PC-9 (cell line): ENCODE data around the gene ABCB9. TPM values are rescaled to one million over a fixed set of nuclear protein-coding genes. Genes with fewer than 3 reads are reported as not detected.
"Not testable (repeated sequence)": the region's sequence is repeated elsewhere in the genome, so short reads cannot be mapped to it uniquely, and the experiment has no call there.

Source experiments
- BruUV-seq: library from RNA; stranded (reverse); fragments of 400-500 nt; replicated peaks from 2 replicates; lab custom pipeline; 2021; lab: Mats Ljungman, UMichigan
- CTCF ChIA-PET: fragments of 300-600 bp; sonication (Branson Sonifier 250); formaldehyde crosslinking; loops from one replicate; lab custom pipeline; 2022; ENCODE audit warnings: antibody characterized with exemption; lab: Charles Lee
- POLR2A ChIA-PET: fragments of 300-600 bp; sonication (Branson Sonifier 250); formaldehyde crosslinking; loops from one replicate; lab custom pipeline; 2022; ENCODE audit warnings: antibody characterized with exemption; ENCODE audit not compliant: unreplicated experiment; lab: Charles Lee
- DNase-seq, 2 experiments: peaks; one replicate each; pipeline versions ENCODE4 v3.0.0 to v3.0.0-alpha.2; 2015 to 2022; ENCODE audit warnings: mixed read lengths in 1 of 2
- H2AFZ ChIP-seq: fragments of 200-600 bp; sonication (generic); 2 replicates; pipeline ENCODE4 v1.8.1; 2017; ENCODE audit warnings: antibody characterized with exemption
- H3F3A ChIP-seq: fragments of 200-600 bp; sonication (generic); 2 replicates; pipeline ENCODE4 v1.8.1; 2017; ENCODE audit warnings: antibody characterized with exemption, mild to moderate bottlenecking, low read depth; ENCODE audit not compliant: insufficient read depth
- H3K27ac ChIP-seq: fragments of 200-600 bp; sonication (generic); 2 replicates; pipeline ENCODE4 v1.6.1; 2016; ENCODE audit warnings: mixed run types
- H3K27me3 ChIP-seq: fragments of 200-600 bp; sonication (generic); 2 replicates; pipeline ENCODE4 v1.6.1; 2016; ENCODE audit warnings: low read depth, mixed run types; ENCODE audit not compliant: insufficient read depth
- H3K36me3 ChIP-seq: fragments of 200-600 bp; sonication (generic); 2 replicates; pipeline ENCODE4 v1.6.1; 2016; ENCODE audit warnings: low read depth, mixed run types
- H3K4me1 ChIP-seq: fragments of 200-600 bp; sonication (generic); replicated peaks from 2 replicates; pipeline ENCODE4 v1.6.1; 2016; ENCODE audit warnings: mixed run types; ENCODE audit not compliant: insufficient read depth
- H3K4me2 ChIP-seq: fragments of 200-600 bp; sonication (generic); 2 replicates; pipeline ENCODE4 v1.6.1; 2017; ENCODE audit warnings: mixed run types
- H3K4me3 ChIP-seq: fragments of 200-600 bp; sonication (generic); 2 replicates; pipeline ENCODE4 v1.6.1; 2016; ENCODE audit warnings: mixed run types
- H3K79me2 ChIP-seq: fragments of 200-600 bp; sonication (generic); 2 replicates; pipeline ENCODE4 v1.6.1; 2017; ENCODE audit warnings: low read depth, mixed run types
- H3K9me2 ChIP-seq: fragments of 200-600 bp; sonication (generic); 2 replicates; pipeline ENCODE4 v1.8.1; 2017; ENCODE audit warnings: mild to moderate bottlenecking; ENCODE audit not compliant: insufficient read depth
- H3K9me3 ChIP-seq: fragments of 200-600 bp; sonication (generic); 2 replicates; pipeline ENCODE4 v1.8.1; 2016; ENCODE audit warnings: low read depth; ENCODE audit not compliant: insufficient read depth
- H4K20me1 ChIP-seq: fragments of 200-600 bp; sonication (generic); 2 replicates; pipeline ENCODE4 v1.8.1; 2017; ENCODE audit not compliant: insufficient read depth
- EZH2 ChIP-seq: fragments of 200-600 bp; sonication (generic); IDR thresholded peaks from 2 replicates; pipeline ENCODE4 v1.8.0; 2017; ENCODE audit warnings: antibody characterized with exemption, low read depth
- intact Hi-C: fragments of 100-400 bp; cut with micrococcal nuclease; formaldehyde crosslinking; loops from one replicate; pipeline ENCODE4 v1.10.0; 2022; ENCODE audit not compliant: unreplicated experiment
- total RNA-seq: library from RNA; stranded (reverse); gene quantifications from 2 replicates; pipeline ENCODE4 v1.2.3, GENCODE V29; 2021
- TF ChIP-seq, protein P1 (sequence below): fragments of 200-600 bp; sonication (generic); conservative IDR thresholded peaks from 2 replicates; pipeline ENCODE4 v1.6.1; 2017; ENCODE audit warnings: mixed run types, antibody characterized with exemption, mild to moderate bottlenecking, moderate library complexity

Gene ABCB9
- total RNA-seq, 1 experiment from 2014 or later = 13.0 TPM

DNA sequence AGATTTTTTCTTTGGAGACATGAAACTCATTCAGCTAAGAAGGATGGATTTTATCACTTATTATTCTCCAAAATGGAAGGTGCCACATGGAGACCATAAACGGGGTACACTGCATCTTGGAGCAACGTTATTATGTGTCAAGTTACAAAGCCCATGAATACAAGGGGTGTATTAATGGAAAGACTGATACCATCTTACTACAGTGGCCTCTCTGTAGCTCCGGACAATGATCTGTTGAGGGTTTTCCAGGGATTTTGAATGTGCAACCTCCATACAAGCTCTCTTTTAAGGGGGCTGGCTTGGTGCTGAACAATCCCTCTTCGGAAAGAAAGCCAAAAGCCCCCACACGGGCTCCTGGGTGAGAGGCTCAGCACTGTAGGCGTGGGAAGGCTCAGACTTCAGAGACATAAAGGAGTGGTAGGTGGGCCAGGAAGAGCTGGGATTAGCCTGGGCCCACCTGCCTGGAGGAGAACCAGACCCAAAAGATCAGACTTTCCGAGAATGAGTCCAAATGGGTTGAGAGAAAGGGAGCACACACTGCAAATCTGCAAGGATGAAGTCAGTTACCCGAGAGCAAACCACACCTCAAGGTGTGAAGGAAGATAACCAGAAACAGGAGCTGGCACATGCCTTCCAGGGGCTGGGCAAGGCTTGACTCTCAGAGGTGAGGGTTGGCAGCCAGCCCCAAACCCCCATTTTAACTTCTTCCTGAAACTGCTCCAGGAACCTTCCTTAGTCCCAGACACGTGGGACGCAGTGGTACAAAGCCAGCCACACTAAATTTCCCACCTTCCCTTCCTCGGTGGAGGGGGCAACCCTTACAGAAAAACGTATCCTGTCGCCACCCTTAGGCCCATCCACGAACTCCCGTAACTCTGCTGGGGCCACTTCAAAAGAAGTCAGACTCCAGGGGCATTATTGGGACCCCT, 71.8 kb downstream of the ABCB9 start:
- TF ChIP-seq, protein P1, sequence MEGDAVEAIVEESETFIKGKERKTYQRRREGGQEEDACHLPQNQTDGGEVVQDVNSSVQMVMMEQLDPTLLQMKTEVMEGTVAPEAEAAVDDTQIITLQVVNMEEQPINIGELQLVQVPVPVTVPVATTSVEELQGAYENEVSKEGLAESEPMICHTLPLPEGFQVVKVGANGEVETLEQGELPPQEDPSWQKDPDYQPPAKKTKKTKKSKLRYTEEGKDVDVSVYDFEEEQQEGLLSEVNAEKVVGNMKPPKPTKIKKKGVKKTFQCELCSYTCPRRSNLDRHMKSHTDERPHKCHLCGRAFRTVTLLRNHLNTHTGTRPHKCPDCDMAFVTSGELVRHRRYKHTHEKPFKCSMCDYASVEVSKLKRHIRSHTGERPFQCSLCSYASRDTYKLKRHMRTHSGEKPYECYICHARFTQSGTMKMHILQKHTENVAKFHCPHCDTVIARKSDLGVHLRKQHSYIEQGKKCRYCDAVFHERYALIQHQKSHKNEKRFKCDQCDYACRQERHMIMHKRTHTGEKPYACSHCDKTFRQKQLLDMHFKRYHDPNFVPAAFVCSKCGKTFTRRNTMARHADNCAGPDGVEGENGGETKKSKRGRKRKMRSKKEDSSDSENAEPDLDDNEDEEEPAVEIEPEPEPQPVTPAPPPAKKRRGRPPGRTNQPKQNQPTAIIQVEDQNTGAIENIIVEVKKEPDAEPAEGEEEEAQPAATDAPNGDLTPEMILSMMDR = no peak
- no peak for TF ChIP-seq EZH2
- H3K4me2 ChIP-seq = peak overlapping the region; percentile 85
- H3K27ac ChIP-seq = peak overlapping the region; percentile 97
- H3K79me2 ChIP-seq = peaks cover 73% of the 10 kb centered on the region
- DNase-seq = peak; percentile 73 to 84
- POLR2A ChIA-PET = no interaction called here
- intact Hi-C loops = loop anchor here (2.0 kb wide), 1 partner anchor 54 kb away; no protein-coding TSS in a partner anchor
- no peaks in the 10 kb centered on the region for H3K9me2 ChIP-seq
- H3K4me3 ChIP-seq = peak overlapping the region; percentile 61
- H3K9me3 ChIP-seq = no peaks in the 10 kb centered on the region
- no peaks in the 10 kb centered on the region for H3K27me3 ChIP-seq
- peaks cover 84% of the 10 kb centered on the region for H3F3A ChIP-seq
- peaks cover 87% of the 10 kb centered on the region for H3K4me1 ChIP-seq
- CTCF ChIA-PET = interaction anchor here (0.6 kb wide), 1 partner anchor 126 kb away, joined by 3 read pairs; no protein-coding TSS in a partner anchor
- TSS peak; percentile 45 for BruUV-seq
- H3K36me3 ChIP-seq = no peaks in the 10 kb centered on the region
- peaks cover 12% of the 10 kb centered on the region; the same call in 1 of the 2 replicates for H4K20me1 ChIP-seq
- H2AFZ ChIP-seq = no peak overlapping the region

DNA sequence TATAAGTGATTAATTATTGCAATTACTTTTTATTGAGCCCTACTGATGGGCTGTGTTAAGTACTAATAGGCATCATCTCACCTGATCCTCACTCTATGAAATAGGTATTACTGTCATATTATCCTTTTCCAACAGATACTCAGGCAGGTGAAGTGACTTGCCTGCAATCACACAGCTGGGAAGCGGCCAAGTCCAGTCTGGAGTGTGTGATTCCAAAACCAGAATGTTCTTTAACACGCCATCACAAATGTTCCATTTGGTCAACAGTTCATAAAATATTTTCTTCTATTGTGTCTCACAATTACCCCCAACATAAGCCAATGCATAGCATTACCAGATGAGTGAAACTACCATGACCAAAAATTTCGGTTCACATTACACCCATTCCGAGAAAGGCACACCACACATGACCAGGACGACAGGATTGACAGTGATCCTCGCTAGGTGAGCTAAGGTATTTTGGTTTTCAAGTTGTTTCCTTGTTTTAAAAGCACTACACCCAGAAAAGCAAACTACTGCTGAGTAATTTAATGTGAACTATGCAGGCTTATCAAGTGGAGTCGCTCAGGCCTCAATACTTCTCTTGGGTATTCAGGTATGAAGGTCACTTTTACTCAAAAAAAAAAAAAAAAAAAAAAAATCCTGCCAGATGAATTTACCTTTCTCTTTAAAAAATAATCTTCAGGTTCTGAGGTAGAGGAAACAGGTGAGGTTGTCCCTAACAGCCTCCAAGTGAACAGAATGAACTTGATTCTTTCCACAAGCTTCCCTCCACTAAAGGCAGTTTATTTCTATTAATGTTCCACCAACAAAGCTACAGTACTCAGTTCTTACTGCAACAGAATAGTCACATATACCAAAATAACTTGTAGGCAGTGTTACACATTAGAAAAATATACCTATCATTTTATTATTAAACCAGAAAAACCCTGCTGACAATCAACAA, 72.8 kb downstream of the ABCB9 start:
- Histone ChIP-seq H3K4me3 (peak overlapping the region; percentile 61; the same call in 1 of the 2 replicates), H3K9me3 (no peaks in the 10 kb centered on the region), H3K4me1 (peaks cover 86% of the 10 kb centered on the region), H4K20me1 (peaks cover 12% of the 10 kb centered on the region; the same call in 1 of the 2 replicates), H3K4me2 (peak overlapping the region; percentile 85), H3K27ac (peak overlapping the region; percentile 97), H2AFZ (no peak overlapping the region), H3K79me2 (peaks cover 79% of the 10 kb centered on the region), H3K27me3 (no peaks in the 10 kb centered on the region), H3F3A (peaks cover 83% of the 10 kb centered on the region), H3K9me2 (no peaks in the 10 kb centered on the region), H3K36me3 (no peaks in the 10 kb centered on the region)
- no peak for TF ChIP-seq EZH2
- TF ChIP-seq, protein P1 = no peak
- CTCF ChIA-PET = interaction anchor here (0.6 kb wide), 1 partner anchor 127 kb away, joined by 3 read pairs; no protein-coding TSS in a partner anchor
- POLR2A ChIA-PET = interaction anchor here (0.5 kb wide), 1 partner anchor 23 kb away, joined by 12 read pairs; no protein-coding TSS in a partner anchor
- intact Hi-C loops = loop anchor here (2.0 kb wide), 1 partner anchor 53 kb away; no protein-coding TSS in a partner anchor
- DNase-seq = peak in 1 of 2 experiments; percentile 73
- no TSS peak for BruUV-seq

DNA sequence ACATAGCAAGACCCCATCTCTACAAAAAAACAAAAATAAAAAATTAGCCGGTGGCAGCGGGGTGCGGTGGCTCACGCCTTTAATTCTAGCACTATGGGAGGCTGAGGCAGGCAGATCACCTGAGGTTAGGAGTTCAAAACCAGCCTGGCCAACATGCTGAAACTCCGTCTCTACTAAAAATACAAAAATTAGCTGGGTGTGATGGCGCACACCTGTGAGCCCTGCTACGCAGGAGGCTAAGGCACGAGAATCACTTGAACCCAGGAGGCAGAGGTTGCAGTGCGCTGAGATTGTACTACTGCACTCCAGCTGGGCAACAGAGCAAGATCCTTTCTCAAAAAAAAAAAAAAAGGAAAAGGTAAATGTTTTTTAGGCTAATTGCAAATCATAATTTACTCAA, 73.5 kb downstream of the ABCB9 start:
- Histone ChIP-seq H3K4me3 (peak overlapping the region; percentile 61; the same call in 1 of the 2 replicates), H4K20me1 (peaks cover 12% of the 10 kb centered on the region; the same call in 1 of the 2 replicates), H3K4me1 (peaks cover 84% of the 10 kb centered on the region), H3K4me2 (peak overlapping the region; percentile 85), H3F3A (peaks cover 82% of the 10 kb centered on the region), H3K27ac (peak overlapping the region; percentile 97), H3K79me2 (peaks cover 84% of the 10 kb centered on the region)
- DNase-seq, H3K36me3 ChIP-seq, H3K9me2 ChIP-seq, H3K9me3 ChIP-seq, BruUV-seq, intact Hi-C loops, H2AFZ ChIP-seq, H3K27me3 ChIP-seq: not testable (repeated sequence)
- ChIA-PET POLR2A (interaction anchor here (0.7 kb wide), 1 partner anchor 1172 kb away, joined by 3 read pairs; no protein-coding TSS in a partner anchor), CTCF (interaction anchor here (0.6 kb wide), 1 partner anchor 560 kb away, joined by 6 read pairs; no protein-coding TSS in a partner anchor)
